ENCODE measurements around the gene AGR3. TPM values are rescaled to one million over a fixed set of nuclear protein-coding genes. Genes with fewer than 3 reads are reported as not detected.

Gene AGR3
- total and polyA plus RNA-seq, 8 donors = 0.83 to 19.2 (median 4.6) TPM

GRCh38 chr7:16900209-16900768 is 18.5 kb upstream of the AGR3 start:
- peak in 1 of 6 donors; percentile 13 for DNase-seq
- no peaks in the 10 kb centered on the region for H3K9me3 ChIP-seq
- TF ChIP-seq, protein P1, sequence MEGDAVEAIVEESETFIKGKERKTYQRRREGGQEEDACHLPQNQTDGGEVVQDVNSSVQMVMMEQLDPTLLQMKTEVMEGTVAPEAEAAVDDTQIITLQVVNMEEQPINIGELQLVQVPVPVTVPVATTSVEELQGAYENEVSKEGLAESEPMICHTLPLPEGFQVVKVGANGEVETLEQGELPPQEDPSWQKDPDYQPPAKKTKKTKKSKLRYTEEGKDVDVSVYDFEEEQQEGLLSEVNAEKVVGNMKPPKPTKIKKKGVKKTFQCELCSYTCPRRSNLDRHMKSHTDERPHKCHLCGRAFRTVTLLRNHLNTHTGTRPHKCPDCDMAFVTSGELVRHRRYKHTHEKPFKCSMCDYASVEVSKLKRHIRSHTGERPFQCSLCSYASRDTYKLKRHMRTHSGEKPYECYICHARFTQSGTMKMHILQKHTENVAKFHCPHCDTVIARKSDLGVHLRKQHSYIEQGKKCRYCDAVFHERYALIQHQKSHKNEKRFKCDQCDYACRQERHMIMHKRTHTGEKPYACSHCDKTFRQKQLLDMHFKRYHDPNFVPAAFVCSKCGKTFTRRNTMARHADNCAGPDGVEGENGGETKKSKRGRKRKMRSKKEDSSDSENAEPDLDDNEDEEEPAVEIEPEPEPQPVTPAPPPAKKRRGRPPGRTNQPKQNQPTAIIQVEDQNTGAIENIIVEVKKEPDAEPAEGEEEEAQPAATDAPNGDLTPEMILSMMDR (IDR thresholded peaks at IDR 0.05) = no peak
- ATAC-seq = no peak
- 92% methylated on average over 4 of the region's 4 CpGs for WGBS, 2 donors
- no peak for FAIRE-seq
- no peaks in the 10 kb centered on the region for H3K27me3 ChIP-seq
- no peaks in the 10 kb centered on the region for H3K36me3 ChIP-seq
- no peak overlapping the region for H3K4me3 ChIP-seq
- intact Hi-C loops (cut with DNase I) = no loop called here
- H3K4me1 ChIP-seq = peaks cover 0 to 5% (median 3%) of the 10 kb centered on the region in 3 donors
- H3K27ac ChIP-seq = no peak overlapping the region

- FAIRE-seq (no peak), DNase-seq (no peak), ATAC-seq (peak; percentile 63 to 80 (median 72))
- TF ChIP-seq, protein P1 (IDR thresholded peaks at IDR 0.05) = no peak
- Histone ChIP-seq H3K4me3 (no peak overlapping the region), H3K27me3 (no peaks in the 10 kb centered on the region), H3K27ac (no peak overlapping the region), H3K9me3 (no peaks in the 10 kb centered on the region), H3K4me1 (peaks cover 7 to 16% (median 11%) of the 10 kb centered on the region in 3 donors), H3K36me3 (no peaks in the 10 kb centered on the region)
- intact Hi-C loops (cut with DNase I) = no loop called here
- WGBS, 2 donors = 67 to 73% methylated on average over 1 of the region's 1 CpG
These were observed 10.3 kb upstream of the AGR3 start for GRCh38 chr7:16891874-16892643.

DNA sequence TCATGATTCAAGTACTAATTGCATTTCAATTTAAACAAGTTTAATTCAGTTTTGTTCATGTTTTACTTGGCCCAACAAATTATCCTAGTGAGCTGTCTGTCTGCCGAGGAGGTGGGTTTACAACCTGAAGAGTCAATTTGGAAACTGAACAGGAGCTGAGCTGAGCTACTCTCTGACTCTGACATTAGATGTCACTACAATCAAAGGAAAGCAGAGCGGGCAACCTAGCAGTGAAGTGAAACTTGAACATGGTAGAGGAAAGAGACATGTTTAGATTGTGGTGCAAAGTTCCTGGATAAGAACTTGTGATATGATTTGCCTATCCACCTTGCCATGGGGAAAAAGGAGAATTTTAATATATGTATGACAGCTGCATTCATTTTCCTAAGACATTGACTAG is 9.6 kb upstream of the AGR3 start:
- H3K27me3 ChIP-seq = no peaks in the 10 kb centered on the region
- no peak overlapping the region for H3K27ac ChIP-seq
- intact Hi-C loops (cut with DNase I) = no loop called here
- no peaks in the 10 kb centered on the region for H3K9me3 ChIP-seq
- peak in 2 of 6 donors; percentile 16 to 28 for DNase-seq
- no peak overlapping the region for H3K4me3 ChIP-seq
- no peaks in the 10 kb centered on the region for H3K36me3 ChIP-seq
- peaks cover 7 to 16% (median 11%) of the 10 kb centered on the region in 3 donors for H3K4me1 ChIP-seq
- TF ChIP-seq, protein P1 (IDR thresholded peaks at IDR 0.05) = peak in 3 of 4 donors; percentile 17 to 19 (median 18)
- peak; percentile 69 for FAIRE-seq
- peak; percentile 85 to 97 (median 94) for ATAC-seq
- WGBS, 2 donors = 12 to 19% methylated on average over 2 of the region's 2 CpGs

DNA sequence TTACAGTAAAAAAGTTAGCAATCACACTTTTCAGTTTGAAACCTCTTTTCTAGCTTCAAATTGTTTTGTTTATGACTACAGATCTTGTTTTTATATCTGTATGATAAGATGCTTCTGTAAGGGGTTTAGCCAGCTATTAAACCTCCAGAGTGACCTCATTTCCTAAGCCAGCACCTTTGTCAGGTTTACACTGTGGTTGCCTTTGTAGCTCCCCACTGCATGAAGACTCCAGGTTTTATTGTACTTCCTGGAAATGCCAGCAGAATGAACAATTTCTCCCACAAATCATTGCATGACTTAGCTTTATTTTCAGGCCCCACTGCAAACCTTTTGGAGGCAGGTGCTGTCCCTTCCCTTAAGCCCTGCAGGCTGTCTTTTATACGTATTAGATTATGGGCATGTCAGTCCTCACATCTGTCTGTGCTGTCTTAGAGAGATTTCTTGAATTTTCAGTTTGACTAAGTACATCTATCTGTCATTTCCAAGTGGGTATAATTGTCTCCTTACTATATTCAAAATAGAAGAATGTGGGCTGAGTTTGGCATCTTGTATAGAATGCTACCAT is 8.2 kb upstream of the AGR3 start:
- intact Hi-C loops (cut with DNase I) = no loop called here
- no peaks in the 10 kb centered on the region for H3K27me3 ChIP-seq
- H3K4me1 ChIP-seq = peaks cover 7 to 16% (median 11%) of the 10 kb centered on the region in 3 donors
- no peak for ATAC-seq
- H3K36me3 ChIP-seq = no peaks in the 10 kb centered on the region
- no peak overlapping the region for H3K4me3 ChIP-seq
- H3K27ac ChIP-seq = no peak overlapping the region
- 83 to 88% methylated on average over 1 of the region's 1 CpG for WGBS, 2 donors
- H3K9me3 ChIP-seq = no peaks in the 10 kb centered on the region
- DNase-seq = no peak
- no peak for FAIRE-seq
- TF ChIP-seq, protein P1 (IDR thresholded peaks at IDR 0.05) = no peak
